ENCODE results near the gene TC2N. TPM values are rescaled to one million over a fixed set of nuclear protein-coding genes. Genes with fewer than 3 reads are reported as not detected.
"Not testable (repeated sequence)": the region's sequence is repeated elsewhere in the genome, so short reads cannot be mapped to it uniquely, and the experiment has no call there.

TC2N gene
- total RNA-seq, 1 donor from 2014 or later = not detected

DNA sequence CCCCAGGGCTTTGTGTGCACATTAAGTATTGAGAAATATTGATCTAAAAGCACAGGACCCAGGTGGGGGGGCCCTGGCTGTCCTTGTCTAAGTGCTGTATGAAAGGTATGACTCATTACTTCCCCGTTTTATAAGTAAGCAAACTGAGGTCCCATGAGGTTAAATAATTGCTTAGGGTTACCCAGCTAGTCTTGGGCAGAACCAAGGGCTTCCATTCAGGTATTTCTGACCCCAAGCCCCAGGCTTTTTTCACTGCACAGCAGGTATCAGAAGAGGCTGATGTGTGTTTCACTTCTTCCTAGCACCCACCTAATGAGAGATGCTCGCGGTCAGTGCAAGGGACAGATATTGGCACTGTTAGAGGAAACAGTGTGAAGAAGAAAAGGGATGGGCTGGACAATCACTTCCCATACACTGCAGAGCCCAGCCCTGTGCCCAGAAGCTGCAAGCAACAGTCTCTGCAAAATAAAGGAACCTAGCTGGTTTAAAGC lies 4.7 kb upstream of the TC2N start:
- no peaks in the 10 kb centered on the region for H3K4me1 Mint-ChIP-seq
- H3K27me3 Mint-ChIP-seq (ENCODE audit: low read depth) = no peaks in the 10 kb centered on the region
- TF ChIP-seq CTCF (conservative IDR thresholded peaks at IDR 0.05) = no peak
- DNase-seq (ENCODE audit: low read depth, low spot score) = no peak
- no peak overlapping the region for H3K4me3 Mint-ChIP-seq
- no peak overlapping the region for H3K27ac Mint-ChIP-seq (ENCODE audit: unreplicated experiment)
- no peaks in the 10 kb centered on the region for H3K9me3 Mint-ChIP-seq
- no peaks in the 10 kb centered on the region for H3K36me3 Mint-ChIP-seq (ENCODE audit: low read depth)

DNA sequence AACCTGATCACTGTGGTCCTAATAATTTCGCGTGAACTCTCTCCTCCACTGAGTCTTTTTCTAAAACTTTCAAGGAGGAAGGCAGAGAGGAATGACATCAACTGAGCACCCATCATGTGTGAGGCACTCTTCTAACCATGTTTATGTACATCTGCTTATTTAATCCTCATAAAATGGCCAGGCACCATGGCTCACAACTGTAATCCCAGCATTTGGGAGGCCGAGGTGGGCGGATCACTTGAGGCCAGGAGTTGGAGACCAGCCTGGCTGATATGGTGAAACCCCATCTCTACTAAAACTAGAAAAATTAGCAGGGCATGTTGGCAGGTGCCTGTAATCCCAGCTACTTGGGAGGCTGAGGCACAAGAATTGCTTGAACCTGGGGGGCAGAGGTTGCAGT lies 4.1 kb upstream of the TC2N start:
- not testable (repeated sequence) for H3K36me3 Mint-ChIP-seq (ENCODE audit: low read depth); H3K4me1 Mint-ChIP-seq; H3K9me3 Mint-ChIP-seq; H3K27me3 Mint-ChIP-seq (ENCODE audit: low read depth); DNase-seq (ENCODE audit: low read depth, low spot score); H3K4me3 Mint-ChIP-seq; H3K27ac Mint-ChIP-seq (ENCODE audit: unreplicated experiment)

DNA sequence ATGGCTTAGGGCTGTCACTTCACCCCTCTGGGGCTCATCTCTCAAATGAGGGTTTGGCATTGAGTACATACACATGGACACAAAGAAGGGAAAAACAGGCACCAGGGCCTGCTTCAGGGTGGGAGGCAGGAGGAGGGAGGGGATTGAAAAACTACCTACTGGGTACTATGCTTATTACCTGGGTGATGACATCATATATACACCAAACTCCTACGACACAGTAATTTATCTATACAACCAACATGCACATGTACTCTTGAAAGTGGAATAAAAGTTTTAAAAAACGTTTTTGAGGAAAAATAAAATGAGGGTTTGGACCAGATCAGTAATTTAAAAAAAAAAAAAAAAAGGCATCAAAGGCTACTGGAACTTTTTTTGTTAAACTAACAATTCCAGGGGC lies 3.6 kb upstream of the TC2N start:
- no peak for DNase-seq (ENCODE audit: low read depth, low spot score)
- TF ChIP-seq CTCF (conservative IDR thresholded peaks at IDR 0.05) = no peak
- Mint-ChIP-seq H3K36me3 (ENCODE audit: low read depth) (no peaks in the 10 kb centered on the region), H3K4me3 (no peak overlapping the region), H3K27ac (ENCODE audit: unreplicated experiment) (no peak overlapping the region), H3K27me3 (ENCODE audit: low read depth) (no peaks in the 10 kb centered on the region), H3K9me3 (no peaks in the 10 kb centered on the region), H3K4me1 (no peaks in the 10 kb centered on the region)

DNA sequence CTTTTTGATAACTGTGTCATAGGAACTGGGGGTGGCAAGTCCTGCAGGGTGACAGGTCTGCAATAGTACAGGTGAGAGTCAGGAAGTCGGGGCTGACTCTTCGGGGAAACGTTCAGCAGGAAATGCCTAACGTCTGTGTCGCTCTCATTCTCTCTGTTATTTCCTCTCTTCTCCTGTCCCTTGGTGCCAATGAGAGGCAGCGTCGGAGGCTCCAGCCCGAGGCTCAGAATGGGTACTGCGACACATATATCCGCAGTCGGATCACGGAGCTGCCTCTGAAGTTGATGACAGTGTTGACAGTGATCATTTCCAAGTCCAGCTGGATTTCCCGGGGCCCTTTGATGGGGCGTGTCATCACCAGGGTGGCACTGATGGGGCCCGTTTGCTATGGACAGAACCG lies 2.7 kb upstream of the TC2N start:
- no peak overlapping the region for H3K4me3 Mint-ChIP-seq
- H3K9me3 Mint-ChIP-seq = no peaks in the 10 kb centered on the region
- H3K4me1 Mint-ChIP-seq = no peaks in the 10 kb centered on the region
- DNase-seq (ENCODE audit: low read depth, low spot score) = no peak
- H3K36me3 Mint-ChIP-seq (ENCODE audit: low read depth) = no peaks in the 10 kb centered on the region
- H3K27ac Mint-ChIP-seq (ENCODE audit: unreplicated experiment) = no peak overlapping the region
- TF ChIP-seq CTCF (conservative IDR thresholded peaks at IDR 0.05) = no peak
- H3K27me3 Mint-ChIP-seq (ENCODE audit: low read depth) = no peaks in the 10 kb centered on the region

DNA sequence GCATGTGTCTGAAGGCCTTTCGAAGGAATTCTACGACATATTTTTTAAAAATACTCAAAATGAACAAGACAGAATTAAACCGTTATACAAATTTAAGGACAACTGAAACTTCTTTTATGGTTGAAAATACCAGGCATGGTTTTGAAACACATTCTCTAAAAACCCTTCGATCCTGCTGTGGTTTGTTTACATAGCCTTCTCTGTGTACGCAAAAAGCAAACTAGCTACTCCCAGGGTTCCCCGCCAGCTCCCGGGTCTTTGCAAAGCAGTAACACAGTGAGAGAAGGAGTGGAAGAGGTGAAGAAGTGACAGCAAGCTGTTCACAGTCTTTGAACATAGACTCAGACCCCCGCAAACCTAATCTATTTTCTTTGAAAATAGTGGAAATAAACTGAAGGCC lies 2.2 kb upstream of the TC2N start:
- Mint-ChIP-seq H3K27me3 (ENCODE audit: low read depth) (no peaks in the 10 kb centered on the region), H3K4me3 (no peak overlapping the region), H3K9me3 (no peaks in the 10 kb centered on the region), H3K4me1 (no peaks in the 10 kb centered on the region), H3K27ac (ENCODE audit: unreplicated experiment) (no peak overlapping the region), H3K36me3 (ENCODE audit: low read depth) (no peaks in the 10 kb centered on the region)
- DNase-seq (ENCODE audit: low read depth, low spot score) = no peak
- TF ChIP-seq CTCF (conservative IDR thresholded peaks at IDR 0.05) = no peak

- Mint-ChIP-seq H3K4me3 (no peak overlapping the region), H3K27ac (ENCODE audit: unreplicated experiment) (no peak overlapping the region), H3K27me3 (ENCODE audit: low read depth) (peaks cover 4% of the 10 kb centered on the region), H3K36me3 (ENCODE audit: low read depth) (no peaks in the 10 kb centered on the region), H3K9me3 (no peaks in the 10 kb centered on the region), H3K4me1 (no peaks in the 10 kb centered on the region)
- TF ChIP-seq CTCF (conservative IDR thresholded peaks at IDR 0.05) = no peak
- DNase-seq (ENCODE audit: low read depth, low spot score) = no peak
Measured at GRCh38 chr14:91866511-91867295, 633 bp downstream of the TC2N start.
